ENCODE results near the gene ERC2.

The ERC2 gene

DNA sequence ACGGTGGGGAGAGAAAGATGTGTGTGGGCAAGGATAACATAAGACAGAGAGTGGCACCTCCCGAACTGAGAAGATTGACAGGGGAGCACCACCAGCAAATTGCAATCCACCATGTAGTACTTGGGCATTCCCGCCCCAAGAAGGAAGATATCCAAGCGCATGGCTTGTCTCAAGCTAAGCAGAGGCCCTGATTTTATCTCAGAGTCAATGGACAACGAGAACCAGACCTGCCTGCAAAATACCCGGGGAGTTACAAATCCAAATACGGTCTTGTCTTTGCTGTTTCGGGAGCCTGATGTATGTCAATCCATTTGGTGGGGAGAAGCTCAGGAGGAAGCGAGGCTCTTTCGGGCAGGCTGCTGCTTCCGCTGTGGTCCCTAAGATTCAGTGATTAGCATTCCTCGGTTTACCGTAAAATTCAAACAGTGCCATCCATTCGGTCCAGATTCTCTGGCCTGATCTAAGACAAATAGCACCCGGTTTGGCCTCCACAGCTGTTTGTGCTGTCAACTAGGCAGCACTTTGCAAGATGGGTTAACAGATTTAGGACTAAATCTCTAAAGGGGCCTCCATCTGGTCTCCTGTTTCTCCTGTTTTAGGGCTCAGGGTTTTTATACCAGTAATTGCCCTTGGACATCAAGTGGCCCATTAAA, 883.4 kb downstream of the ERC2 start:
- Histone ChIP-seq H3K9me3 (ENCODE audit: low read length) (no peaks in the 10 kb centered on the region), H3K36me3 (ENCODE audit: insufficient read depth, low read length) (no peaks in the 10 kb centered on the region), H3K27me3 (ENCODE audit: insufficient read depth, low read length) (no peaks in the 10 kb centered on the region), H3K4me3 (ENCODE audit: low read length) (no peak overlapping the region), H3K4me1 (ENCODE audit: insufficient read depth, low read length) (no peaks in the 10 kb centered on the region), H2AFZ (ENCODE audit: low read depth, low read length) (no peak overlapping the region)

- Histone ChIP-seq H2AFZ (ENCODE audit: low read depth, low read length) (no peak overlapping the region), H3K36me3 (ENCODE audit: insufficient read depth, low read length) (no peaks in the 10 kb centered on the region), H3K9me3 (ENCODE audit: low read length) (no peaks in the 10 kb centered on the region), H3K4me1 (ENCODE audit: insufficient read depth, low read length) (no peaks in the 10 kb centered on the region), H3K4me3 (ENCODE audit: low read length) (no peak overlapping the region), H3K27me3 (ENCODE audit: insufficient read depth, low read length) (no peaks in the 10 kb centered on the region)
These were observed 884.2 kb downstream of the ERC2 start for GRCh38 chr3:55584030-55584429.

- no peaks in the 10 kb centered on the region for H3K27me3 ChIP-seq (ENCODE audit: insufficient read depth, low read length)
- no peaks in the 10 kb centered on the region for H3K9me3 ChIP-seq (ENCODE audit: low read length)
- H3K36me3 ChIP-seq (ENCODE audit: insufficient read depth, low read length) = no peaks in the 10 kb centered on the region
- H3K4me1 ChIP-seq (ENCODE audit: insufficient read depth, low read length) = no peaks in the 10 kb centered on the region
- no peak overlapping the region for H2AFZ ChIP-seq (ENCODE audit: low read depth, low read length)
- no peak overlapping the region for H3K4me3 ChIP-seq (ENCODE audit: low read length)
These were observed 884.8 kb downstream of the ERC2 start for GRCh38 chr3:55583475-55583874.

GRCh38 chr3:55579496-55579895, 888.8 kb downstream of the ERC2 start:
- Histone ChIP-seq H3K4me3 (ENCODE audit: low read length) (no peak overlapping the region), H2AFZ (ENCODE audit: low read depth, low read length) (no peak overlapping the region), H3K9me3 (ENCODE audit: low read length) (no peaks in the 10 kb centered on the region), H3K36me3 (ENCODE audit: insufficient read depth, low read length) (no peaks in the 10 kb centered on the region), H3K27me3 (ENCODE audit: insufficient read depth, low read length) (no peaks in the 10 kb centered on the region), H3K4me1 (ENCODE audit: insufficient read depth, low read length) (peaks cover 10% of the 10 kb centered on the region)

- no peak overlapping the region for H2AFZ ChIP-seq (ENCODE audit: low read depth, low read length)
- no peaks in the 10 kb centered on the region for H3K9me3 ChIP-seq (ENCODE audit: low read length)
- no peak overlapping the region for H3K4me3 ChIP-seq (ENCODE audit: low read length)
- H3K4me1 ChIP-seq (ENCODE audit: insufficient read depth, low read length) = peaks cover 14% of the 10 kb centered on the region
- no peaks in the 10 kb centered on the region for H3K36me3 ChIP-seq (ENCODE audit: insufficient read depth, low read length)
- H3K27me3 ChIP-seq (ENCODE audit: insufficient read depth, low read length) = no peaks in the 10 kb centered on the region
These were observed 891.5 kb downstream of the ERC2 start for GRCh38 chr3:55576621-55577388.

GRCh38 chr3:55574671-55575070, 893.6 kb downstream of the ERC2 start:
- Histone ChIP-seq H3K36me3 (ENCODE audit: insufficient read depth, low read length) (no peaks in the 10 kb centered on the region), H3K4me1 (ENCODE audit: insufficient read depth, low read length) (peaks cover 23% of the 10 kb centered on the region), H3K4me3 (ENCODE audit: low read length) (no peak overlapping the region), H3K9me3 (ENCODE audit: low read length) (no peaks in the 10 kb centered on the region), H2AFZ (ENCODE audit: low read depth, low read length) (no peak overlapping the region), H3K27me3 (ENCODE audit: insufficient read depth, low read length) (no peaks in the 10 kb centered on the region)

GRCh38 chr3:55572816-55573215, 895.5 kb downstream of the ERC2 start:
- no peak overlapping the region for H3K4me3 ChIP-seq (ENCODE audit: low read length)
- H3K9me3 ChIP-seq (ENCODE audit: low read length) = no peaks in the 10 kb centered on the region
- no peak overlapping the region for H2AFZ ChIP-seq (ENCODE audit: low read depth, low read length)
- no peaks in the 10 kb centered on the region for H3K27me3 ChIP-seq (ENCODE audit: insufficient read depth, low read length)
- no peaks in the 10 kb centered on the region for H3K36me3 ChIP-seq (ENCODE audit: insufficient read depth, low read length)
- H3K4me1 ChIP-seq (ENCODE audit: insufficient read depth, low read length) = peaks cover 23% of the 10 kb centered on the region

DNA sequence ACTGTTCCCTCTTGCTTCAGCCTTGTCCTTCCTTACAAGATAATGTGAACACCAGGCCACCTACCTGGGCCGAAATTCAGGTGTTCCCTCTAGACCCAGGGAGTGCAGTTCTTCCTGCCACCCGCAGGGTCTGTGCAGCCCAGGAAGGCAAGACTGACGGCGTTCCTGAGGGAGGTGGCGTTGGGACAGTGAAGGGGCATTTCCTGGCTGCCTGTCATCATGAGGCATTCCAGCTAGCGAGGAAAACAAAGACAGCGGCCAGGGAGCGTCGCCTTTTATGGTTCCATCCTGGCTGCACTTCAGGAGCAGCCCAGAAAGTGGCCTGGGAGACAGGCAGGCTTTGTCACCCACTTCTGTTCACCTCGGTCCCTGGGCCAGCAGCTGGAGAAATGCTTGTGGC, 896.4 kb downstream of the ERC2 start:
- no peaks in the 10 kb centered on the region for H3K27me3 ChIP-seq (ENCODE audit: insufficient read depth, low read length)
- no peak overlapping the region for H3K4me3 ChIP-seq (ENCODE audit: low read length)
- H3K4me1 ChIP-seq (ENCODE audit: insufficient read depth, low read length) = peaks cover 19% of the 10 kb centered on the region
- no peaks in the 10 kb centered on the region for H3K36me3 ChIP-seq (ENCODE audit: insufficient read depth, low read length)
- H3K9me3 ChIP-seq (ENCODE audit: low read length) = no peaks in the 10 kb centered on the region
- no peak overlapping the region for H2AFZ ChIP-seq (ENCODE audit: low read depth, low read length)

GRCh38 chr3:55571216-55571813, 897.0 kb downstream of the ERC2 start:
- no peak overlapping the region for H3K4me3 ChIP-seq (ENCODE audit: low read length)
- no peaks in the 10 kb centered on the region for H3K36me3 ChIP-seq (ENCODE audit: insufficient read depth, low read length)
- peaks cover 13% of the 10 kb centered on the region for H3K4me1 ChIP-seq (ENCODE audit: insufficient read depth, low read length)
- no peak overlapping the region for H2AFZ ChIP-seq (ENCODE audit: low read depth, low read length)
- no peaks in the 10 kb centered on the region for H3K27me3 ChIP-seq (ENCODE audit: insufficient read depth, low read length)
- H3K9me3 ChIP-seq (ENCODE audit: low read length) = no peaks in the 10 kb centered on the region

GRCh38 chr3:55570271-55570711, 898.0 kb downstream of the ERC2 start:
- Histone ChIP-seq H3K4me3 (ENCODE audit: low read length) (no peak overlapping the region), H3K27me3 (ENCODE audit: insufficient read depth, low read length) (no peaks in the 10 kb centered on the region), H3K36me3 (ENCODE audit: insufficient read depth, low read length) (no peaks in the 10 kb centered on the region), H2AFZ (ENCODE audit: low read depth, low read length) (no peak overlapping the region), H3K4me1 (ENCODE audit: insufficient read depth, low read length) (peaks cover 13% of the 10 kb centered on the region), H3K9me3 (ENCODE audit: low read length) (no peaks in the 10 kb centered on the region)

DNA sequence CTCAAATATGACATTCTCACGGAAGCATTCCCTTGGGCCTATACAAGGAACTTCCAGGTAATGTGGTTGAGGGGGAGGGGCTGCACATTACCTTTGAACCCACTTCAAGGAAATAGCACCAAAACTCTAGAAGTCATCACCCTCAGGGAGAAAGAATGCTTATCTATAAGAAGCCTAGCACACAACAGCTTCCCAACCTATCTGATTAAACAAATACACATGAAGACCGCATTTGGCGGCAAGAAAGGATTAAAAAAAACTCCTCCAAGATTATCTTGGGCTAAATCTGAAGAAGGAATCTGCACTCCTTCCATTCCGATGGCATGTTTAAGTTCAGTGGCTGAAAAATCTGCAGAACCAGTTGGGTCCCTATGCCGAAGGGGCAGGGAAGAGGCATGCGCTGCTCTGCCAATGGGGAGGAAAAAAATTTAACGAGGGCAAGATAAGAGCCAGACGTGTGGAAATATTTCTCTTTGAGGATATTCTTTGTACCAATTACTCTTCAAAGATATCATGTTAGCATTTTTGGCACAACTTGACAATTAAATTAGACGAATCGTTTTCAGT, 899.2 kb downstream of the ERC2 start:
- H3K27me3 ChIP-seq (ENCODE audit: insufficient read depth, low read length) = no peaks in the 10 kb centered on the region
- peaks cover 15% of the 10 kb centered on the region for H3K4me1 ChIP-seq (ENCODE audit: insufficient read depth, low read length)
- H3K36me3 ChIP-seq (ENCODE audit: insufficient read depth, low read length) = no peaks in the 10 kb centered on the region
- no peak overlapping the region for H3K4me3 ChIP-seq (ENCODE audit: low read length)
- H3K9me3 ChIP-seq (ENCODE audit: low read length) = no peaks in the 10 kb centered on the region
- H2AFZ ChIP-seq (ENCODE audit: low read depth, low read length) = no peak overlapping the region

GRCh38 chr3:55567615-55568014, 900.7 kb downstream of the ERC2 start:
- Histone ChIP-seq H3K4me3 (ENCODE audit: low read length) (no peak overlapping the region), H3K27me3 (ENCODE audit: insufficient read depth, low read length) (no peaks in the 10 kb centered on the region), H3K4me1 (ENCODE audit: insufficient read depth, low read length) (peaks cover 15% of the 10 kb centered on the region), H3K36me3 (ENCODE audit: insufficient read depth, low read length) (no peaks in the 10 kb centered on the region), H2AFZ (ENCODE audit: low read depth, low read length) (no peak overlapping the region), H3K9me3 (ENCODE audit: low read length) (no peaks in the 10 kb centered on the region)

- Histone ChIP-seq H2AFZ (ENCODE audit: low read depth, low read length) (no peak overlapping the region), H3K4me1 (ENCODE audit: insufficient read depth, low read length) (peaks cover 14% of the 10 kb centered on the region), H3K9me3 (ENCODE audit: low read length) (no peaks in the 10 kb centered on the region)
These were observed 901.1 kb downstream of the ERC2 start for GRCh38 chr3:55567121-55567520.

More at GRCh38 chr3:55567121-55567520, 901.1 kb downstream of the ERC2 start:
- Histone ChIP-seq H3K4me3 (ENCODE audit: low read length) (no peak overlapping the region), H3K27me3 (ENCODE audit: insufficient read depth, low read length) (no peaks in the 10 kb centered on the region), H3K36me3 (ENCODE audit: insufficient read depth, low read length) (no peaks in the 10 kb centered on the region)
